Left ventricle myocardium inferior (tissue), 1 donor: Measurements from ENCODE around the gene SLC25A21. TPM values are rescaled to one million over a fixed set of nuclear protein-coding genes. Genes with fewer than 3 reads are reported as not detected.

Experiments
- DNase-seq: peaks from one replicate; pipeline ENCODE4 v3.0.0-alpha.2; 2020
- H3K27ac ChIP-seq: fragments of 200-600 bp; replicated peaks from 2 replicates; pipeline ENCODE4 v1.8.0; 2021
- H3K27me3 ChIP-seq: fragments of 200-600 bp; 2 replicates; pipeline ENCODE4 v1.8.0; 2021; ENCODE audit warnings: low read depth
- H3K36me3 ChIP-seq: fragments of 200-600 bp; 2 replicates; pipeline ENCODE4 v1.8.0; 2021
- H3K4me1 ChIP-seq: fragments of 200-600 bp; 2 replicates; pipeline ENCODE4 v1.8.0; 2021
- H3K4me3 ChIP-seq: fragments of 200-600 bp; 2 replicates; pipeline ENCODE4 v1.8.0; 2021; ENCODE audit warnings: mild to moderate bottlenecking, moderate library complexity
- H3K9me3 ChIP-seq: fragments of 200-600 bp; replicated peaks from 2 replicates; pipeline ENCODE4 v1.8.0; 2021
- intact Hi-C: fragments of 100-400 bp; cut with micrococcal nuclease; formaldehyde crosslinking; loops from one replicate; pipeline ENCODE4 v1.11.0; 2022
- total RNA-seq: library from RNA; stranded (reverse); fragmentation: NEBNext Ultra II Directional; extraction: Animal tissue kit (Norgen Biotek cat#: 25700); gene quantifications from one replicate; pipeline ENCODE4 v1.2.1, GENCODE V29; 2021
- TF ChIP-seq, protein P1 (sequence below): fragments of 200-600 bp; IDR thresholded peaks from 2 replicates; pipeline ENCODE4 v1.8.0; 2021; ENCODE audit warnings: antibody characterized with exemption, mild to moderate bottlenecking, borderline replicate concordance
- donor health status: DM: no; HTN: yes; CAD: no; lungs with severe emphysema.

Gene SLC25A21
- total RNA-seq, 1 donor from 2014 or later = 0.77 TPM

DNA sequence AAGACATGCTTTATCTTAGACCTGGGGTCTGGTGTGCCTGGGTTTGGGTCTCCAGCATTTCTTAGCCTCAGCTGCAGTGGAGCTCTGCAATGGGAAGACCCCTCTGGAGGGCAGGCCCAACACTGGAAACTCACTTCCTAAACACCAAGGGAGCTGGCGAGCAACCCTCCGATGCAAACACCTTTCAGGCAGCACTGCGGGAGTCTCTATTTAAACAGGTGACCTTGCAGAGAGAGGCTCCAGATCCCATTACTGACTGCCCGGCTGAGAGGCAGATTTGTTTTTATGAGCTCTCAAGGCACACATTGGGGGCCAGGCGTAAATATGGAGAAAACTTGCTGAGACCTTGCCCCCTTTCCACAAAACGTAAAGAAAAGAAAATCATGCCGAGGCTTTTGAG, 315.3 kb downstream of the SLC25A21 start:
- intact Hi-C loops = no loop called here
- Histone ChIP-seq H3K4me3 (no peak overlapping the region), H3K4me1 (no peaks in the 10 kb centered on the region), H3K36me3 (no peaks in the 10 kb centered on the region), H3K27me3 (peaks cover 28% of the 10 kb centered on the region), H3K9me3 (no peaks in the 10 kb centered on the region), H3K27ac (no peak overlapping the region)
- TF ChIP-seq, protein P1, sequence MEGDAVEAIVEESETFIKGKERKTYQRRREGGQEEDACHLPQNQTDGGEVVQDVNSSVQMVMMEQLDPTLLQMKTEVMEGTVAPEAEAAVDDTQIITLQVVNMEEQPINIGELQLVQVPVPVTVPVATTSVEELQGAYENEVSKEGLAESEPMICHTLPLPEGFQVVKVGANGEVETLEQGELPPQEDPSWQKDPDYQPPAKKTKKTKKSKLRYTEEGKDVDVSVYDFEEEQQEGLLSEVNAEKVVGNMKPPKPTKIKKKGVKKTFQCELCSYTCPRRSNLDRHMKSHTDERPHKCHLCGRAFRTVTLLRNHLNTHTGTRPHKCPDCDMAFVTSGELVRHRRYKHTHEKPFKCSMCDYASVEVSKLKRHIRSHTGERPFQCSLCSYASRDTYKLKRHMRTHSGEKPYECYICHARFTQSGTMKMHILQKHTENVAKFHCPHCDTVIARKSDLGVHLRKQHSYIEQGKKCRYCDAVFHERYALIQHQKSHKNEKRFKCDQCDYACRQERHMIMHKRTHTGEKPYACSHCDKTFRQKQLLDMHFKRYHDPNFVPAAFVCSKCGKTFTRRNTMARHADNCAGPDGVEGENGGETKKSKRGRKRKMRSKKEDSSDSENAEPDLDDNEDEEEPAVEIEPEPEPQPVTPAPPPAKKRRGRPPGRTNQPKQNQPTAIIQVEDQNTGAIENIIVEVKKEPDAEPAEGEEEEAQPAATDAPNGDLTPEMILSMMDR = no peak
- DNase-seq = no peak

DNA sequence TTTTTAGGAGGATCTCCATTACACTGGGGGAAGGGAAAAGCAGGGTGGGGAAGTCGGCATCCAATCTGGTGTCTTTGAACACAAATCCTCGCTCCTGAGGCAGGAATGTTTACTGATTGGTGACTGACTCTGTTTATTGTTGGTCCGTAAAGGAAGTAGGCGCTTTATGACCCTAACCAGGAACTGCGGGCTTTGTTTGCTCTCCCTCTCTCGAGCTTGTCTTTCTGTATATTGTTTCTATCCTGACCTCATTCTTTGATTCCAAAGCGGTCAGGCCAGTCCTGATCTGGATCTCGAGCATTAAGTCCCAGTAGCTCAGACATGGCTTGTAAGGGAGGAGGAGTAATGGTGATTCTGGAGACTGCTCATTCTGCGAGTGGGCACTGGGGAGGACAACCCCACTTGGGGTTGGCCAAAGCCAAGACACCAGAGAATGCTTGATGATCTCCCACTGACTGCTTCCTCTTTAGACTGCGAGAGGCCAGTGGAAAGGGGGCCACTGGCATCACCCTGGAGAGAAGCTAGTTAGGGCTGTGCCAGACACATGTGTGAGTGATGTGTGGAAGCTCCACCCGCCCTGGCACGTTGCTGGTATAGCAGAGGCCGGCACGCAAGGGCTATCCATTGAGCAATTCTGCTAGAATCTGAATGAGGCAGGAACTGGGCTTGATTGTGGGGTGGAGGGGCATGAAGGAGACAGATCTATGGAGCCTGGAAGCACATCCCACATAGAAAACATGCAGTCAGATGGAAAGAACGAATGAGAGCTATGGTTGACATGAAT, 316.1 kb downstream of the SLC25A21 start:
- no peak overlapping the region for H3K27ac ChIP-seq
- H3K36me3 ChIP-seq = no peaks in the 10 kb centered on the region
- peaks cover 33% of the 10 kb centered on the region for H3K27me3 ChIP-seq
- H3K4me3 ChIP-seq = no peak overlapping the region
- DNase-seq = no peak
- TF ChIP-seq, protein P1 = no peak
- H3K9me3 ChIP-seq = no peaks in the 10 kb centered on the region
- intact Hi-C loops = no loop called here
- no peaks in the 10 kb centered on the region for H3K4me1 ChIP-seq

DNA sequence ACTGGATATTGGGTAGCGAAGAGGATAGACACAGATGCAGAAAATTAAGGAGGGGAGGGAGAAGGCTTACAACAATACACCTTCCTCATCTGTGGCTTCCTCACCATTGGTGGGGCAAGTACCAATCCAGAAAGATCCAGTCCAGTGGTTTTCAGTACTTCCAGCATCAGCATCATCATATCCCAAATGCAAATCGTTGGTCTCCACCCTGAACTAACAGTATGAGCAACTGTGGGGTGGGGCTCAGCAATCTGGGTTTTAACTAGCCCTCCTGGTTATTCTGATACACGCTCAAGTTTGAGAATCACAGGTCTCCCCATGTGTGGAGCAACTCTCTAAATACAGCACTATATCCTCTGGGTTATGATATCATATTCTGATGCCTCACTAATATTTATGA, 317.0 kb downstream of the SLC25A21 start:
- DNase-seq = no peak
- H3K27ac ChIP-seq = no peak overlapping the region
- H3K36me3 ChIP-seq = no peaks in the 10 kb centered on the region
- no peaks in the 10 kb centered on the region for H3K4me1 ChIP-seq
- TF ChIP-seq, protein P1 = no peak
- intact Hi-C loops = no loop called here
- no peaks in the 10 kb centered on the region for H3K9me3 ChIP-seq
- H3K27me3 ChIP-seq = peaks cover 32% of the 10 kb centered on the region
- H3K4me3 ChIP-seq = no peak overlapping the region

DNA sequence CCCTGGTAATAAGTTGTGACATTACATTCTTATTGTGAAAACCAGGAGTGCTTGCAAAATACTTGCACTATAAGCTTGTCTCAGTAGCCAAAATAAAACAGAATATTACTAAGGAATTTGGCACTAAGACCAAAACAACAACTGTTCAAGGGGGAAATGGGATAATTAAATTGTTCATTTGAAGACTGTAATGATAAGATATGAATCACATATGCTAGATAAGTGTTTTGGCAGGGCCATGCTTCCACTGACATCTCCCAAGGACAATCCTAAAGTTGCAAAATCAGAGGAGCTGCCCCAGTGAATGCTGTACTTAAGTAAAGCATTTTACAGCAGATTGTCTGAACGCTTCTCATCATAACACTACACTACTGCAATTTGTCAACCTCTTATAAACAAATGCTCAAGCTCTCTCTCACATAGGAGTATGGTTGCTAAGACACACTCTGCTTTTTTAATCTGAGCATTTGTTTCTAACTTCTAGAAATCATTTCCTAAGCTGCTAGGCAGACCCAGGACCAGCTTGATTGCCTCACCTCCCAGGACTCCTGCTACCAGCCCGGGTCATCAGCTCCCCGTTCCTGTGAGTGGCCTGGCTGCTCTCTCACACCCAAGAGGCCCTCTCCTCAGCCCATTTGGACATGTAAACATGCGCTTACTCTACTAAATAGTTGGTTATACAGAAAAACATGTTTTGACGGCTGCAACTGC, 319.3 kb downstream of the SLC25A21 start:
- H3K27ac ChIP-seq = no peak overlapping the region
- intact Hi-C loops = no loop called here
- no peaks in the 10 kb centered on the region for H3K36me3 ChIP-seq
- no peaks in the 10 kb centered on the region for H3K4me1 ChIP-seq
- no peak overlapping the region for H3K4me3 ChIP-seq
- DNase-seq = no peak
- no peaks in the 10 kb centered on the region for H3K9me3 ChIP-seq
- TF ChIP-seq, protein P1 = no peak
- peaks cover 51% of the 10 kb centered on the region for H3K27me3 ChIP-seq

DNA sequence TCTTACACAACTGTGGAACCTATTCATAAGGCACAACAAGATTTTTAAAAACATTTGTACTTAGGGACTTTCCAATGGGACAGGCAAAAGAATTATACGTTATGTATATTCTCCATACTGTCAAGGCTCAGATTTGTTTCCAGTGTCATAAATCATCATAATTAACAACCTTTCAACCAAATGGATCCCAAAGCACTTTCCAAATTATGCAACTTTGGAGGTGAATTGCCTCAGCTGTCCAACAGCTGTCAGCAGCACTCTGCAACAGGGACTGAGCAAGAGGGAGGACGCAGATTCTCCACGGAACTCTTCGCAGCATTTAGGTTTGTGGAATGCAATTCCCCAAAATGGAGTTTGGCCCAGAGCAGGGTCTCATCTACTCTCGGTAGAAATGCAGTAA, 324.2 kb downstream of the SLC25A21 start:
- TF ChIP-seq, protein P1 = no peak
- Histone ChIP-seq H3K27ac (no peak overlapping the region), H3K27me3 (peaks cover 63% of the 10 kb centered on the region), H3K36me3 (no peaks in the 10 kb centered on the region), H3K4me3 (no peak overlapping the region), H3K4me1 (no peaks in the 10 kb centered on the region), H3K9me3 (no peaks in the 10 kb centered on the region)
- no peak for DNase-seq
- intact Hi-C loops = no loop called here
